IMR-90 (cell line): Measurements from ENCODE around the gene TRMT10B.

ENCODE experiments used
- CEBPB ChIP-seq: IDR thresholded peaks from 2 replicates; pipeline ENCODE4 v1.6.1; 2012; ENCODE audit warnings: low read depth, low read length, improper control_type of control experiment
- CTCF ChIP-seq: conservative IDR thresholded peaks from 2 replicates; pipeline ENCODE4 v1.5.1; 2012; ENCODE audit warnings: mild to moderate bottlenecking, low read depth, low read length, improper control_type of control experiment
- MAFK ChIP-seq: IDR thresholded peaks from 2 replicates; pipeline ENCODE4 v1.6.1; 2012; ENCODE audit warnings: low read depth, low read length, improper control_type of control experiment
- MXI1 ChIP-seq: IDR thresholded peaks from 2 replicates; pipeline ENCODE4 v1.6.1; 2012; ENCODE audit warnings: low read depth, mild to moderate bottlenecking, low read length, moderate library complexity, borderline replicate concordance
- NFE2L2 ChIP-seq: fragments of 150-350 bp; IDR thresholded peaks from 2 replicates; pipeline ENCODE4 v1.6.1; 2016; ENCODE audit warnings: low read depth, mild to moderate bottlenecking, low read length
- RAD21 ChIP-seq: IDR thresholded peaks from 2 replicates; pipeline ENCODE4 v1.6.1; 2012; ENCODE audit warnings: low read length, improper control_type of control experiment
- RCOR1 ChIP-seq: IDR thresholded peaks from 2 replicates; pipeline ENCODE4 v1.6.1; 2012; ENCODE audit warnings: mild to moderate bottlenecking, low read length, improper control_type of control experiment; ENCODE audit not compliant: insufficient replicate concordance
- USF2 ChIP-seq: fragments of 150-350 bp; IDR thresholded peaks from 2 replicates; pipeline ENCODE4 v1.6.1; 2017; ENCODE audit warnings: mild to moderate bottlenecking, antibody characterized with exemption, low read length, low read depth

- TF ChIP-seq CEBPB (no peak), USF2 (no peak), RCOR1 (no peak), NFE2L2 (no peak), CTCF (no peak), MXI1 (no peak), RAD21 (no peak), MAFK (no peak)
Measured at GRCh38 chr9:37788332-37788731, 34.7 kb downstream of the TRMT10B start.
